Nephron progenitor cell (in vitro differentiated cells): ENCODE data around the gene DPP6.

Source experiments
- DNase-seq: peaks from one replicate; pipeline ENCODE4 v3.0.0; 2021
- H3K27ac Mint-ChIP-seq: 2 replicates; pipeline ENCODE4 v1.8.0; 2021; ENCODE audit warnings: mild to moderate bottlenecking, moderate library complexity, mixed read lengths
- H3K27me3 Mint-ChIP-seq: 2 replicates; pipeline ENCODE4 v1.8.0; 2021; ENCODE audit warnings: mild to moderate bottlenecking, low read depth, mixed read lengths; ENCODE audit not compliant: poor library complexity
- H3K36me3 Mint-ChIP-seq: 2 replicates; pipeline ENCODE4 v1.8.0; 2021; ENCODE audit warnings: low read depth, mixed read lengths
- H3K4me1 Mint-ChIP-seq: 2 replicates; pipeline ENCODE4 v1.8.0; 2021; ENCODE audit warnings: mixed read lengths
- H3K4me3 Mint-ChIP-seq: 2 replicates; pipeline ENCODE4 v1.8.0; 2021; ENCODE audit warnings: mild to moderate bottlenecking, moderate library complexity, mixed read lengths
- H3K9me3 Mint-ChIP-seq: 2 replicates; pipeline ENCODE4 v1.8.0; 2021; ENCODE audit warnings: mild to moderate bottlenecking, moderate library complexity, mixed read lengths
- CTCF ChIP-seq: fragments of 200-600 bp; sonication (generic); IDR thresholded peaks from 2 replicates; pipeline ENCODE4 v1.5.0; 2021; ENCODE audit warnings: antibody characterized with exemption

DPP6 gene

DNA sequence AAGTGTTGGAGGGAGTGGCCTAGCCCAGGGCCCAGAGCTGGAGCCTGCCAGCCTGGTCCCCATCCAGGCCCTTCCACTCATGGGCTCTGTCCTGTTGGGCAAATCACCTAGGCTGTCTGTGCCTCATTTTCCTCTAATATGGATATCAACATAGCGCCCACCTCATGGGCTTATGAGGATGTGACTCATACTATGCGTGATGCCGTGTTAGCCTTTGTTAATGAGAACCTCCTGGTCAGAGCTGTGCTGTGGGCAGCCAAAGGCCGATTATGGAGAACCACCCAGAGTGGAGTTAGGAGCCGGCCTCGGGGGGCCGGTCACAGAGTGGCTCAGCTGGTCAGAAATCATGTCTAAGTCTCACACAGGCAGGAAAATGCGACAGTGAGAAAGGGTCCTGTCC, 644.4 kb downstream of the DPP6 start:
- peaks cover 8% of the 10 kb centered on the region for H3K4me1 Mint-ChIP-seq
- H3K36me3 Mint-ChIP-seq: no peaks in the 10 kb centered on the region
- peaks cover 2% of the 10 kb centered on the region for H3K27me3 Mint-ChIP-seq
- H3K9me3 Mint-ChIP-seq: peaks cover 10% of the 10 kb centered on the region
- no peak for DNase-seq
- no peak overlapping the region for H3K27ac Mint-ChIP-seq
- TF ChIP-seq CTCF: no peak
- H3K4me3 Mint-ChIP-seq: no peak overlapping the region

- H3K36me3 Mint-ChIP-seq: no peaks in the 10 kb centered on the region
- no peaks in the 10 kb centered on the region for H3K27me3 Mint-ChIP-seq
- DNase-seq: peak; percentile 24
Measured at GRCh38 chr7:154698726-154699291, 646.6 kb downstream of the DPP6 start.

GRCh38 chr7:154699417-154699816, 647.2 kb downstream of the DPP6 start:
- Mint-ChIP-seq H3K36me3 (no peaks in the 10 kb centered on the region), H3K4me1 (peaks cover 8% of the 10 kb centered on the region), H3K9me3 (peaks cover 38% of the 10 kb centered on the region), H3K27me3 (no peaks in the 10 kb centered on the region), H3K4me3 (no peak overlapping the region), H3K27ac (no peak overlapping the region)
- DNase-seq: no peak
- TF ChIP-seq CTCF: no peak

More at GRCh38 chr7:154698726-154699291, 646.6 kb downstream of the DPP6 start:
- peaks cover 32% of the 10 kb centered on the region for H3K9me3 Mint-ChIP-seq
- TF ChIP-seq CTCF: peak; percentile 66
- H3K4me1 Mint-ChIP-seq: peaks cover 8% of the 10 kb centered on the region
- no peak overlapping the region for H3K27ac Mint-ChIP-seq
- no peak overlapping the region for H3K4me3 Mint-ChIP-seq

DNA sequence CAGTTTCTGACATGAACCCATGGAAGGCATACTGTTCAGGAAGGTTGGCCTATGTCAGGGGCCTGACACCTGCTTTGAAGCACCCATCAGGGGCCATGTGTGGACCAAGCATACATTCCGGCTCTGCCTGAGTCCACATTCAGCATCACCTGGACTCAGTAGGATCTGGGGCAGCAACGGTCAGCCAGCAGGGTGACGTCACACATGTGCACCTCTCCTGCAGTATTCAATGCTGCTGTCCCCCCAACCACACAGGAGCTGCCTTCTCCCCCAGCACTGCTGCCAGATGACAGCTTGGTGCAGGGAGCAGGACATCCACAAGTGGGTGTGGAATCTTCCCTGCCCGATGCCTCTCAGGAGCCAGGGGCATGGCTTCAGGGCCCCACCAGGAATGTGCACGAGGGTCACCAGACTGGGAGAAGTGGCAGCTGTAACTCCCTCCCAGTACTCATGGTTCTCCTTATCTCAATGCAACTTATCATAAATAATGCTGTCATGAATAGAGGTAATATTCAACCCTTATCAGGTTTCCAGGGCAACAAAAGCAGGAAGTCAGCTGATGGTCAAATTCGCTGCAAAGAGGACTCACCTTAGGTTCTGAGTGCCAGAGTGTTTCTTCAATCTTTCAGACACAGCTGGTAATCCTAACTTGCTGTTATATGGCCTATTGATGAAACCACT, 657.8 kb downstream of the DPP6 start:
- no peak for TF ChIP-seq CTCF
- H3K4me3 Mint-ChIP-seq: no peak overlapping the region
- no peaks in the 10 kb centered on the region for H3K4me1 Mint-ChIP-seq
- peaks cover 32% of the 10 kb centered on the region for H3K27me3 Mint-ChIP-seq
- peaks cover 41% of the 10 kb centered on the region for H3K9me3 Mint-ChIP-seq
- no peak overlapping the region for H3K27ac Mint-ChIP-seq
- H3K36me3 Mint-ChIP-seq: no peaks in the 10 kb centered on the region
- DNase-seq: no peak

GRCh38 chr7:154720016-154720415, 667.8 kb downstream of the DPP6 start:
- Mint-ChIP-seq H3K27ac (no peak overlapping the region), H3K4me3 (no peak overlapping the region), H3K4me1 (no peaks in the 10 kb centered on the region), H3K27me3 (peaks cover 28% of the 10 kb centered on the region), H3K36me3 (no peaks in the 10 kb centered on the region), H3K9me3 (peaks cover 37% of the 10 kb centered on the region)
- no peak for TF ChIP-seq CTCF
- DNase-seq: no peak

- Mint-ChIP-seq H3K27ac (no peak overlapping the region), H3K9me3 (peaks cover 43% of the 10 kb centered on the region), H3K4me1 (no peaks in the 10 kb centered on the region), H3K36me3 (no peaks in the 10 kb centered on the region), H3K4me3 (no peak overlapping the region), H3K27me3 (peaks cover 28% of the 10 kb centered on the region)
- TF ChIP-seq CTCF: no peak
- DNase-seq: no peak
Measured at GRCh38 chr7:154721086-154721485, 668.9 kb downstream of the DPP6 start.
